MCF 10A (cell line): ENCODE data around the gene SPACA5B. TPM values are rescaled to one million over a fixed set of nuclear protein-coding genes. Genes with fewer than 3 reads are reported as not detected.
"Not testable (repeated sequence)": the region's sequence is repeated elsewhere in the genome, so short reads cannot be mapped to it uniquely, and the experiment has no call there.

Experiments used
- BruUV-seq: library from RNA; stranded (reverse); fragments of 400-500 nt; replicated peaks from 2 replicates; lab custom pipeline; 2021; lab: Mats Ljungman, UMichigan
- CTCF ChIA-PET: fragments of 300-600 bp; sonication (Branson Sonifier 250); formaldehyde crosslinking; extraction: SDS; loops from one replicate; lab custom pipeline; 2021; ENCODE audit warnings: antibody characterized with exemption, inconsistent platforms; lab: Yijun Ruan, JAX
- POLR2A ChIA-PET: fragments of 300-600, 350-650 bp; sonication (Branson Sonifier 250); formaldehyde crosslinking; extraction: SDS; loops from one replicate; lab custom pipeline; 2020; ENCODE audit warnings: antibody characterized with exemption, inconsistent platforms; lab: Yijun Ruan, JAX
- DNase-seq: peaks from one replicate; pipeline ENCODE4 v3.0.0-alpha.2; 2018; ENCODE audit not compliant: unreplicated experiment
- H3K27ac Mint-ChIP-seq: one replicate; pipeline ENCODE4 v1.8.0; 2022; ENCODE audit warnings: mild to moderate bottlenecking, low read depth, mixed read lengths; ENCODE audit not compliant: unreplicated experiment
- H3K27me3 Mint-ChIP-seq: one replicate; pipeline ENCODE4 v1.8.0; 2022; ENCODE audit warnings: mixed read lengths; ENCODE audit not compliant: insufficient read depth, unreplicated experiment
- H3K36me3 Mint-ChIP-seq: one replicate; pipeline ENCODE4 v1.8.0; 2022; ENCODE audit warnings: mild to moderate bottlenecking, moderate library complexity, mixed read lengths; ENCODE audit not compliant: insufficient read depth, unreplicated experiment
- H3K4me1 Mint-ChIP-seq: one replicate; pipeline ENCODE4 v1.8.0; 2022; ENCODE audit warnings: mixed read lengths; ENCODE audit not compliant: insufficient read depth, unreplicated experiment
- H3K4me3 Mint-ChIP-seq: one replicate; pipeline ENCODE4 v1.8.0; 2022; ENCODE audit warnings: mild to moderate bottlenecking, moderate library complexity, mixed read lengths; ENCODE audit not compliant: unreplicated experiment
- H3K9me3 Mint-ChIP-seq: one replicate; pipeline ENCODE4 v1.8.0; 2022; ENCODE audit warnings: mixed read lengths; ENCODE audit not compliant: unreplicated experiment
- intact Hi-C: fragments of 100-400 bp; cut with micrococcal nuclease; formaldehyde crosslinking; loops from 2 replicates; pipeline ENCODE4 v1.14.1; 2022
- total RNA-seq: library from RNA; stranded (reverse); gene quantifications from 2 replicates; pipeline ENCODE4 v1.2.3, GENCODE V29; 2022
- TF ChIP-seq, protein P1 (sequence below): fragments of 200-600 bp; IDR thresholded peaks from one replicate; pipeline ENCODE4 v1.8.0; 2022; ENCODE audit warnings: antibody characterized with exemption, mild to moderate bottlenecking; ENCODE audit not compliant: unreplicated experiment

SPACA5B gene
- total RNA-seq, 1 experiment from 2014 or later, result not detected

DNA sequence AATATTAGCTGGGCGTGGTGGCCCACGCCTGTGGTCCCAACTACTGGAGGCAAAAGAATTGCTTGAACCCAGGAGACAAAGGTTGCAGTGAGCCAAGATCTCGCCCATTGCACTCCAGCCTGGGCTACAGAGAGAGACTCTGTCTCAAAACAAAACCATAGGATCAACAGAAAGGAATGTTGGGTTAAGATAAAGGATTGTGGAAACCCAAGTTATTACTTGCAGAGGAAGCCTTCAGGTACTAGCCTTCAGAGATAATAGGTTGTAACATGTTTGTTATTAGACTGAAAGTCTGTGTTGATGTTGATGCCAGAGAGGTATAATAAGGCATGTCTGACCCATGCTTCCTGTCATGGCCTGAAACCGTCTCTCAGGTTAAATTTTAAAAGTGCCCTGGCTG, 49.3 kb downstream of the SPACA5B start:
- H3K9me3 Mint-ChIP-seq, result peaks cover 8% of the 10 kb centered on the region
- no TSS peak for BruUV-seq
- TF ChIP-seq, protein P1, sequence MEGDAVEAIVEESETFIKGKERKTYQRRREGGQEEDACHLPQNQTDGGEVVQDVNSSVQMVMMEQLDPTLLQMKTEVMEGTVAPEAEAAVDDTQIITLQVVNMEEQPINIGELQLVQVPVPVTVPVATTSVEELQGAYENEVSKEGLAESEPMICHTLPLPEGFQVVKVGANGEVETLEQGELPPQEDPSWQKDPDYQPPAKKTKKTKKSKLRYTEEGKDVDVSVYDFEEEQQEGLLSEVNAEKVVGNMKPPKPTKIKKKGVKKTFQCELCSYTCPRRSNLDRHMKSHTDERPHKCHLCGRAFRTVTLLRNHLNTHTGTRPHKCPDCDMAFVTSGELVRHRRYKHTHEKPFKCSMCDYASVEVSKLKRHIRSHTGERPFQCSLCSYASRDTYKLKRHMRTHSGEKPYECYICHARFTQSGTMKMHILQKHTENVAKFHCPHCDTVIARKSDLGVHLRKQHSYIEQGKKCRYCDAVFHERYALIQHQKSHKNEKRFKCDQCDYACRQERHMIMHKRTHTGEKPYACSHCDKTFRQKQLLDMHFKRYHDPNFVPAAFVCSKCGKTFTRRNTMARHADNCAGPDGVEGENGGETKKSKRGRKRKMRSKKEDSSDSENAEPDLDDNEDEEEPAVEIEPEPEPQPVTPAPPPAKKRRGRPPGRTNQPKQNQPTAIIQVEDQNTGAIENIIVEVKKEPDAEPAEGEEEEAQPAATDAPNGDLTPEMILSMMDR, result no peak
- no peaks in the 10 kb centered on the region for H3K4me1 Mint-ChIP-seq
- no peak overlapping the region for H3K27ac Mint-ChIP-seq
- no peaks in the 10 kb centered on the region for H3K27me3 Mint-ChIP-seq
- intact Hi-C loops, result no loop called here
- ChIA-PET CTCF (interaction anchor here (0.9 kb wide), 1 partner anchor 11 kb away, joined by 3 read pairs; no protein-coding TSS in a partner anchor), POLR2A (no interaction called here)
- no peak for DNase-seq
- H3K36me3 Mint-ChIP-seq, result no peaks in the 10 kb centered on the region
- H3K4me3 Mint-ChIP-seq, result no peak overlapping the region

DNA sequence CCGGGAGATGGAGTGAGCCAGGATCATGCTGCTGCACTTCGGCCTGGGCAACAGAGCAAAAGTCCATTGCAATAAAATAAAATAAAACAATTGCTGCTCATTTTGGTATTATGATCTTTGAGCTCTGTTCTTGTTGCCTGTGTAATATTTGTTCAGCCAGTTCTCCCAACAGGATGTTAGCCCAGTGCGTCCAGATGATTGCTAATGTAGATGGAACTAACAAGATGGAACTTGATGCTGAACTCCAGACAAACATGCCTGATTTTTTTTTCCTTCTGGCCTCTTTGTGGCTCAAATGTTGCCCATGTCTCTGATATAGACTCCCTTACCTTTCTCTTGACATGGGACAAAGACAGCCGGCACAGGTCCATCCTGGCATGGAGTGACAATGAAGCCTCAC, 50.4 kb downstream of the SPACA5B start:
- H3K4me3 Mint-ChIP-seq, result no peak overlapping the region
- TF ChIP-seq, protein P1, result no peak
- intact Hi-C loops, result no loop called here
- peaks cover 8% of the 10 kb centered on the region for H3K9me3 Mint-ChIP-seq
- no peak overlapping the region for H3K27ac Mint-ChIP-seq
- ChIA-PET POLR2A (no interaction called here), CTCF (no interaction called here)
- H3K4me1 Mint-ChIP-seq, result no peaks in the 10 kb centered on the region
- DNase-seq, result no peak
- no TSS peak for BruUV-seq
- H3K27me3 Mint-ChIP-seq, result no peaks in the 10 kb centered on the region
- no peaks in the 10 kb centered on the region for H3K36me3 Mint-ChIP-seq

DNA sequence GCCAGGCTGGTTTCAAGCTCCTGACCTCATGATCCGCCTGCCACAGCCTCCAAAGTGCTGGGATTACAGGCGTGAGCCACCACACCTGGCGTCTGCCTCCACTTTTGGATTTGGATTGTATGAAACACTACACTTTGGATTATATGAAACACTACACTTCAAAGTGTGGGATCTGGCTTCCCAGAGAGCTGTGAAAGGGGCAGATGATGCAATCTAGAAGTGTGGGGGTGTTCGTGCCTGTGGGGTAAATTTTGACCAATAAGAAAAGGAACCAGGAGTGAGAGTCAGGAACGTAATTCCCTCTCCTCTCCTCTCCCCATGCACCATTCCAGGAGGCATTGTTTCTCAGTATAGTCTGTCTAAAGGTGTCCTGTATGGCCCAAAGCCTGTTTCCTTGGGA, 51.5 kb downstream of the SPACA5B start:
- POLR2A ChIA-PET, H3K27me3 Mint-ChIP-seq, H3K9me3 Mint-ChIP-seq, H3K4me3 Mint-ChIP-seq, H3K27ac Mint-ChIP-seq, BruUV-seq, H3K36me3 Mint-ChIP-seq, CTCF ChIA-PET, intact Hi-C loops, DNase-seq, H3K4me1 Mint-ChIP-seq: not testable (repeated sequence)

Other genes starting within 250 kb of the SPACA5B start
- gene ZNF182, start 126.6 kb upstream of the SPACA5B start, total RNA-seq, result 6.0 and 6.8 TPM in 2 replicates
- not detected in 2 replicates for gene SPACA5, start 123.6 kb upstream of the SPACA5B start, total RNA-seq
- 2.4 and 3.2 TPM in 2 replicates for gene ZNF630, start 59.0 kb upstream of the SPACA5B start, total RNA-seq
- not detected in 2 replicates for gene SSX5, start 66.2 kb downstream of the SPACA5B start, total RNA-seq
- not detected in 2 replicates for gene SSX1, start 124.8 kb downstream of the SPACA5B start, total RNA-seq
- not detected in 2 replicates for gene SSX3, start 226.1 kb downstream of the SPACA5B start, total RNA-seq